ENCODE data around the gene APBA2.

DNA sequence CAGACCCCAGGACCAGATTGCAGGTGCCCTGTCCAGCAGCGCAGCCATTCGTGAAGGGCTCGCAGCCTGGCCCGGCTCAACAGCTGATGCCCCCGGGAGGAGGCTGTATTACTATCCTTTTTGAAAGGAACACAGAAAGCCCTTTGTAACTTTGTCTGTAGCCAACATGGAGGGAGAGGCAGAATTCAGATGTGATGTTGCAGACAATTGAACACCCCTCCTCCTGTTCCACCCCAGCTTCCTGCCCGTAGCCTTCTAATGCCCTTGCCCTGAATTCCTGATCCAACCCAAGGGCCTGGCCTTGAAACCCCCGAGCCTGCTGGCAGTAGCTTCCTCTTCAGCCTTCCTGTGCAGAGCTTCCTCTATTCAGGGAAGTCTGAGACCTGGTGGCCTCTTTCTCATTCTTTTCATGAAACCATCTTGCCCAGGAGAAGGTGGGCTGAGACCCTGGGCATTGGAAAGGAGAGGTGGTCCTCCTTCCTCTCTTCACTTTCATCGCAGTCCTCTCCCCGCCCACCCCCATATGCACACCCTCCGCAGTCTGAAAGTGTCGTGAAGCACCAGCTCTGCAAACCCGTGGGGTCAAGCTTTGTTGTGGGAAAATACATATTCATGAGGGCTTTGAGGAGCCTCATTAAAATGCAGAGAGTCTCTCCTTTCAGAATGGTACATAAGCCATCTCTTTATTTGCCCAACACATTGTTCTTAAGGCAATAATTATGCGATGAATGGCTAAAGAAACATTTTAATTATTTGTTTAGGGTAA, 109.2 kb downstream of the APBA2 start:
- no peak for TF ChIP-seq POLR2A (IDR thresholded peaks at IDR 0.05)
- TF ChIP-seq, protein P1, sequence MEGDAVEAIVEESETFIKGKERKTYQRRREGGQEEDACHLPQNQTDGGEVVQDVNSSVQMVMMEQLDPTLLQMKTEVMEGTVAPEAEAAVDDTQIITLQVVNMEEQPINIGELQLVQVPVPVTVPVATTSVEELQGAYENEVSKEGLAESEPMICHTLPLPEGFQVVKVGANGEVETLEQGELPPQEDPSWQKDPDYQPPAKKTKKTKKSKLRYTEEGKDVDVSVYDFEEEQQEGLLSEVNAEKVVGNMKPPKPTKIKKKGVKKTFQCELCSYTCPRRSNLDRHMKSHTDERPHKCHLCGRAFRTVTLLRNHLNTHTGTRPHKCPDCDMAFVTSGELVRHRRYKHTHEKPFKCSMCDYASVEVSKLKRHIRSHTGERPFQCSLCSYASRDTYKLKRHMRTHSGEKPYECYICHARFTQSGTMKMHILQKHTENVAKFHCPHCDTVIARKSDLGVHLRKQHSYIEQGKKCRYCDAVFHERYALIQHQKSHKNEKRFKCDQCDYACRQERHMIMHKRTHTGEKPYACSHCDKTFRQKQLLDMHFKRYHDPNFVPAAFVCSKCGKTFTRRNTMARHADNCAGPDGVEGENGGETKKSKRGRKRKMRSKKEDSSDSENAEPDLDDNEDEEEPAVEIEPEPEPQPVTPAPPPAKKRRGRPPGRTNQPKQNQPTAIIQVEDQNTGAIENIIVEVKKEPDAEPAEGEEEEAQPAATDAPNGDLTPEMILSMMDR (IDR thresholded peaks at IDR 0.05): no peak
